Pancreas (tissue), 10 donors: ENCODE results near the gene MEAK7. TPM values are rescaled to one million over a fixed set of nuclear protein-coding genes. Genes with fewer than 3 reads are reported as not detected.
A peak's percentile ranks its signal among the peaks of the same experiment; 100 is the strongest.

Source experiments
- ATAC-seq, 4 donors: fragments of 200-7000 bp; cut with Tn5 transposase; one replicate each; pipeline versions ENCODE4 v1.8.0 to v1.9.1; 2020; ENCODE audit warnings: mild to moderate bottlenecking in 4 of 4, moderate library complexity in 4 of 4
- DNase-seq, 6 donors: peaks; one replicate each; pipeline ENCODE4 v3.0.0-alpha.2; 2020
- FAIRE-seq: peaks from 2 replicates; lab custom pipeline; 2012; peaks lifted over from hg19 to GRCh38; lab: Jason Lieb, UNC
- H3K27ac ChIP-seq, 4 donors: fragments of 200-600 bp; sonication (generic); 1 replicate in 3 of 4; 2 replicates in 1 of 4; pipeline versions ENCODE4 v1.5.0 to v1.8.0; 2020
- H3K27me3 ChIP-seq, 4 donors: fragments of 200-600 bp; one replicate each; pipeline ENCODE4 v1.8.0; 2021
- H3K36me3 ChIP-seq, 3 donors: fragments of 200-600 bp; sonication (generic) in 1 of 3; one replicate each; pipeline versions ENCODE4 v1.5.0 to v1.8.0; 2020 to 2021
- H3K4me1 ChIP-seq, 3 donors: fragments of 200-600 bp; one replicate each; pipeline ENCODE4 v1.8.0; 2021
- H3K4me3 ChIP-seq, 4 donors: fragments of 200-600 bp; sonication (generic) in 2 of 4; one replicate each; pipeline versions ENCODE4 v1.5.0 to v1.8.0; 2020 to 2021
- H3K9me3 ChIP-seq, 4 donors: fragments of 200-600 bp; one replicate each; pipeline ENCODE4 v1.8.0; 2021
- WGBS, 2 donors: extraction: QIAGEN DNeasy Blood & Tissue Kit; methylation state at CpG; one replicate each; pipeline ENCODE4 v1.1.7; 2013; 5-methylcytosine and 5-hydroxymethylcytosine counted together
- intact Hi-C, 3 donors: fragments of 100-400 bp; cut with DNase I; formaldehyde crosslinking; loops; one replicate each; pipeline versions ENCODE4 v1.11.1 to v1.14.2; 2022
- polyA plus RNA-seq, 2 donors: library from polyadenylated mRNA; stranded (reverse); fragments of 200-250 nt; gene quantifications; one replicate each; pipeline ENCODE4 v1.2.3, GENCODE V29; 2013
- total RNA-seq, 6 donors: library from RNA; stranded (reverse); fragmentation: NEBNext Ultra II Directional in 4 of 6; extraction: Animal tissue kit (Norgen Biotek cat#: 25700) in 4 of 6; gene quantifications; one replicate each; pipeline versions ENCODE4 v1.2.1 to v1.2.4, GENCODE V29; 2021 to 2023
- TF ChIP-seq, protein P1 (sequence below), 4 donors: fragments of 200-600 bp; sonication (generic) in 3 of 4; IDR thresholded peaks; one replicate each; pipeline versions ENCODE4 v1.5.0 to v1.8.0; 2021; ENCODE audit warnings: antibody characterized with exemption in 4 of 4
- donor health status: healthy with polysubstance abuse.
- donor health status: DM: no; HTN: no; CAD: no; lungs with moderate emphysema.
- donor health status: DM: no; HTN: no; CAD: no.
- donor health status: control.
- donor health status: control.
- donor health status: Bipolar disorder and iron deficiency.
- donor health status: DM: yes; HTN: yes; CAD: no.
- donor health status: DM: no; HTN: no; CAD: no.
- donor health status: DM: no; HTN: no; CAD: no.
- donor health status: DM: yes; HTN: yes; CAD: no.

Gene MEAK7
- total and polyA plus RNA-seq, 8 donors = 2.1 to 10.5 (median 4.8) TPM

DNA sequence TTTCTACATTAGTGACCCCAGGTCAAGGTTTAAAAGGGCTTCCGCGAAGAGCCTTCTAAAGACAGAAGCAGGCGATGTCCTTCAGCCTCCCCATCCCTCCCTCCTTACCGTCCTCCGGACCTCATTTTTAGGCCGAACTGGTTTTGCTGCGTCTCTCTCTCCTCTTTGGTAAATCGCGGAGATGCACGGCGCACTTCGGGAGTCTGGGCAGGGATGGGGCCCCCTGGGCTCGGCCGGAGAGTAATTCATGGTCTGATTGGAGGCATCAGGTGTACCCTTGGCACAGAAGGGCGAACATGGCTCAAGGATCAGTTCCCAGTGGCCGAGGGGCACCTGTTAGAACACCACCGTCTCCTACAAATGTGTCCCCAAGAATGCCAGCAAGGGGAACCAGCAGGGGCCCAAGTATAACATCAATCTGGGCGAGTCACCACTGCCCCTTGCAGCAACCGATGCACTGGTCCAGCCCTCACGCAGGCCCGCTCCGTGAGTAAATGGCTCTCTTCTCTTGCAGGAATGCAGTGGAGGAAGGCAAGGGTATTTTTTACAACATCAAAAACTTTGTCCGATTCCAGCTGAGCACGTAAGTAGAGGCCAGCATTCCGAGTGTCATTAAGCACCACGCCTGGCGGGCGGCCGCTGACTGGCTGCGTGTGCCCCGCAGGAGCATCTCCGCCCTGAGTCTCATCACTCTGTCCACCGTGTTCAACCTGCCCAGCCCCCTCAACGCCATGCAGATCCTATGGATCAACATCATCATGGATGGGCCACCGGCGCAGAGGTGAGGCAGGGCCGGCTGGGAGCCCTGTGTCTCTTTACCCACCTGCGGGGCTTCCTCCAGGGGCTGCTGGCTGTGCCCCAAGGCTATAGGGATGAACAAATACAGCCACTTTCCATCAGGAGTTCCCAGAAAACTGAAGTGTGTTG lies 45.6 kb downstream of the MEAK7 start:
- Histone ChIP-seq H3K4me1 (no peaks in the 10 kb centered on the region), H3K27me3 (no peaks in the 10 kb centered on the region), H3K36me3 (no peaks in the 10 kb centered on the region), H3K9me3 (no peaks in the 10 kb centered on the region), H3K27ac (no peak overlapping the region), H3K4me3 (no peak overlapping the region)
- DNase-seq (peak in 1 of 6 donors; percentile 36), ATAC-seq (no peak), FAIRE-seq (no peak)
- WGBS, 2 donors = 88 to 92% methylated on average over 38 of the region's 38 CpGs
- intact Hi-C loops = no loop called here
- TF ChIP-seq, protein P1, sequence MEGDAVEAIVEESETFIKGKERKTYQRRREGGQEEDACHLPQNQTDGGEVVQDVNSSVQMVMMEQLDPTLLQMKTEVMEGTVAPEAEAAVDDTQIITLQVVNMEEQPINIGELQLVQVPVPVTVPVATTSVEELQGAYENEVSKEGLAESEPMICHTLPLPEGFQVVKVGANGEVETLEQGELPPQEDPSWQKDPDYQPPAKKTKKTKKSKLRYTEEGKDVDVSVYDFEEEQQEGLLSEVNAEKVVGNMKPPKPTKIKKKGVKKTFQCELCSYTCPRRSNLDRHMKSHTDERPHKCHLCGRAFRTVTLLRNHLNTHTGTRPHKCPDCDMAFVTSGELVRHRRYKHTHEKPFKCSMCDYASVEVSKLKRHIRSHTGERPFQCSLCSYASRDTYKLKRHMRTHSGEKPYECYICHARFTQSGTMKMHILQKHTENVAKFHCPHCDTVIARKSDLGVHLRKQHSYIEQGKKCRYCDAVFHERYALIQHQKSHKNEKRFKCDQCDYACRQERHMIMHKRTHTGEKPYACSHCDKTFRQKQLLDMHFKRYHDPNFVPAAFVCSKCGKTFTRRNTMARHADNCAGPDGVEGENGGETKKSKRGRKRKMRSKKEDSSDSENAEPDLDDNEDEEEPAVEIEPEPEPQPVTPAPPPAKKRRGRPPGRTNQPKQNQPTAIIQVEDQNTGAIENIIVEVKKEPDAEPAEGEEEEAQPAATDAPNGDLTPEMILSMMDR (IDR thresholded peaks at IDR 0.05) = no peak

DNA sequence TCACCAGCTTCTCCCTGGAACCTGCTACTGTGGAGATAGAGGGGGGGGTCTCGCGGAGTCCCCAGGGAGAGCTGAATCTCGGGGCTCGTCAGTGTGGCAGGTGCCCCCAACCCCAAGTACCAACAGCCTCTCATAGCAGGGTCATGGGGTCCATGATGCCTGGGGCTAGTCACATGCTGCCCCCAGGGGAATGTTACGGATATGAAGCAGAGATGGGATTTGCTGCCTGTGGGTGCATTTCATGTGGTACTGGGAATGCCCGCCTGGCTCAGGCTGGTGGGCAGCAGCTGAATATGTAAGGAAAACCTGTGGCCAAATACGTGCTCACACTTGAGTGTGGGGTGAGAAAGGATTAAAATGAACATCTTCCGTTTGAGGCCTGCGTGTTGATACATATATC lies 49.4 kb downstream of the MEAK7 start:
- no peaks in the 10 kb centered on the region for H3K27me3 ChIP-seq
- H3K4me1 ChIP-seq = no peaks in the 10 kb centered on the region
- DNase-seq = peak in 1 of 6 donors; percentile 11
- TF ChIP-seq, protein P1 (IDR thresholded peaks at IDR 0.05) = no peak
- 90 to 93% methylated on average over 9 of the region's 9 CpGs for WGBS, 2 donors
- H3K4me3 ChIP-seq = no peak overlapping the region
- FAIRE-seq = no peak
- no peak for ATAC-seq
- no peaks in the 10 kb centered on the region for H3K36me3 ChIP-seq
- H3K9me3 ChIP-seq = no peaks in the 10 kb centered on the region
- no peak overlapping the region for H3K27ac ChIP-seq
- intact Hi-C loops = no loop called here

Other genes starting within 250 kb of the MEAK7 start
- gene WFDC1, start 209.8 kb downstream of the MEAK7 start, total RNA-seq = under 1 TPM in 4 of 6 donors, not detected in 2; 0.09 to 0.43 (median 0.27) TPM
- 1 to 10 TPM; 1.4 to 2.6 TPM for gene WFDC1, start 209.8 kb downstream of the MEAK7 start, polyA plus RNA-seq
- gene ATP2C2, start 136.1 kb downstream of the MEAK7 start, total RNA-seq = 1 to 10 TPM in 3 of 6 donors, under 1 TPM in 3; 0.47 to 6.3 (median 1.8) TPM
- gene ATP2C2, start 136.1 kb downstream of the MEAK7 start, polyA plus RNA-seq = 1 to 10 TPM; 1.7 to 2.8 TPM
- gene COTL1, start 113.4 kb upstream of the MEAK7 start, total RNA-seq = 10 to 100 TPM in 5 of 6 donors, 1 to 10 TPM in 1; 6.8 to 44.3 (median 19.1) TPM
- gene COTL1, start 113.4 kb upstream of the MEAK7 start, polyA plus RNA-seq = 10 to 100 TPM; 14.8 to 23.3 TPM
- gene KLHL36, start 143.9 kb upstream of the MEAK7 start, total RNA-seq = 10 to 100 TPM; 24.6 to 41.5 (median 27.4) TPM
- gene KLHL36, start 143.9 kb upstream of the MEAK7 start, polyA plus RNA-seq = 10 to 100 TPM; 18.1 to 18.7 TPM
- 10 to 100 TPM; 22.8 to 40.6 (median 31.5) TPM for gene USP10, start 195.3 kb upstream of the MEAK7 start, total RNA-seq
- gene USP10, start 195.3 kb upstream of the MEAK7 start, polyA plus RNA-seq = 10 to 100 TPM; 11.4 to 18.2 TPM